Stomach (tissue), 4 donors: ENCODE measurements around the gene ADAMTS6.

Source experiments
- POLR2A ChIP-seq, 4 donors: fragments of 450-650 bp; IDR thresholded peaks; one replicate each; pipeline ENCODE4 v1.6.1; 2016; ENCODE audit warnings: antibody characterized with exemption in 4 of 4, control low read depth in 2 of 4, mild to moderate bottlenecking in 1 of 4, moderate library complexity in 1 of 4
- TF ChIP-seq, protein P1 (sequence below), 7 experiments: fragments of 450-650 bp in 4 of 7; fragments of 200-600 bp in 3 of 7; sonication (generic) in 3 of 7; IDR thresholded peaks; one replicate each; pipeline ENCODE4 v1.5.1; 2016 to 2019; ENCODE audit warnings: antibody characterized with exemption in 7 of 7, control low read depth in 2 of 7, mild to moderate bottlenecking in 1 of 7

DNA sequence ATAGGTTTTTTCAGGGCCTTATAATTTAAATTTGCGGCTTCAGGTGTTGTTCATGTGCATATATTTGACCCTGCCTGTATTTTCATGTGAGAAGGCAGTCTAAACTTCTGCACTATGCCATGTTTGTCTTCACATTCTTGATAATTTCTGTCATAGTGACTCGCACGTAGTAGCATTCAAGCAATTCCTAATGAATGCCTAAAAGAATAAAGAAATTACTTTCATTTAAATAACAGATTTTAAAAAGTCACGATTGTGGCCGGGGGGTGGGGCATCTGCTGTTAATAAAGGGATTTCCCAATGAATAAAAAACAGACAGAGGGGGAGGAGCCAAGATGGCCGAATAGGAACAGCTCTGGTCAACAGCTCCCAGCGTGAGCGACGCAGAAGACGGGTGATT lies 318.0 kb downstream of the ADAMTS6 start:
- TF ChIP-seq, protein P1, sequence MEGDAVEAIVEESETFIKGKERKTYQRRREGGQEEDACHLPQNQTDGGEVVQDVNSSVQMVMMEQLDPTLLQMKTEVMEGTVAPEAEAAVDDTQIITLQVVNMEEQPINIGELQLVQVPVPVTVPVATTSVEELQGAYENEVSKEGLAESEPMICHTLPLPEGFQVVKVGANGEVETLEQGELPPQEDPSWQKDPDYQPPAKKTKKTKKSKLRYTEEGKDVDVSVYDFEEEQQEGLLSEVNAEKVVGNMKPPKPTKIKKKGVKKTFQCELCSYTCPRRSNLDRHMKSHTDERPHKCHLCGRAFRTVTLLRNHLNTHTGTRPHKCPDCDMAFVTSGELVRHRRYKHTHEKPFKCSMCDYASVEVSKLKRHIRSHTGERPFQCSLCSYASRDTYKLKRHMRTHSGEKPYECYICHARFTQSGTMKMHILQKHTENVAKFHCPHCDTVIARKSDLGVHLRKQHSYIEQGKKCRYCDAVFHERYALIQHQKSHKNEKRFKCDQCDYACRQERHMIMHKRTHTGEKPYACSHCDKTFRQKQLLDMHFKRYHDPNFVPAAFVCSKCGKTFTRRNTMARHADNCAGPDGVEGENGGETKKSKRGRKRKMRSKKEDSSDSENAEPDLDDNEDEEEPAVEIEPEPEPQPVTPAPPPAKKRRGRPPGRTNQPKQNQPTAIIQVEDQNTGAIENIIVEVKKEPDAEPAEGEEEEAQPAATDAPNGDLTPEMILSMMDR (IDR thresholded peaks at IDR 0.05), result no peak
- TF ChIP-seq POLR2A (IDR thresholded peaks at IDR 0.05), result no peak
